ENCODE data around the gene KDM1A.

GRCh38 chr1:23108918-23109533 lies 89.8 kb downstream of the KDM1A start:
- TF ChIP-seq EZH2 (IDR thresholded peaks at IDR 0.05; ENCODE audit: borderline replicate concordance, low read length), result no peak
- TF ChIP-seq, protein P1, sequence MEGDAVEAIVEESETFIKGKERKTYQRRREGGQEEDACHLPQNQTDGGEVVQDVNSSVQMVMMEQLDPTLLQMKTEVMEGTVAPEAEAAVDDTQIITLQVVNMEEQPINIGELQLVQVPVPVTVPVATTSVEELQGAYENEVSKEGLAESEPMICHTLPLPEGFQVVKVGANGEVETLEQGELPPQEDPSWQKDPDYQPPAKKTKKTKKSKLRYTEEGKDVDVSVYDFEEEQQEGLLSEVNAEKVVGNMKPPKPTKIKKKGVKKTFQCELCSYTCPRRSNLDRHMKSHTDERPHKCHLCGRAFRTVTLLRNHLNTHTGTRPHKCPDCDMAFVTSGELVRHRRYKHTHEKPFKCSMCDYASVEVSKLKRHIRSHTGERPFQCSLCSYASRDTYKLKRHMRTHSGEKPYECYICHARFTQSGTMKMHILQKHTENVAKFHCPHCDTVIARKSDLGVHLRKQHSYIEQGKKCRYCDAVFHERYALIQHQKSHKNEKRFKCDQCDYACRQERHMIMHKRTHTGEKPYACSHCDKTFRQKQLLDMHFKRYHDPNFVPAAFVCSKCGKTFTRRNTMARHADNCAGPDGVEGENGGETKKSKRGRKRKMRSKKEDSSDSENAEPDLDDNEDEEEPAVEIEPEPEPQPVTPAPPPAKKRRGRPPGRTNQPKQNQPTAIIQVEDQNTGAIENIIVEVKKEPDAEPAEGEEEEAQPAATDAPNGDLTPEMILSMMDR (conservative IDR thresholded peaks at IDR 0.05 in 1 of 2, IDR thresholded peaks at IDR 0.05 in 1 of 2; ENCODE audit: extremely low read depth in 1 of 2, insufficient read depth in 1 of 2, low read depth in 1 of 2, low read length in 2 of 2), result no peak
